ENCODE measurements around the gene RPL29. TPM values are rescaled to one million over a fixed set of nuclear protein-coding genes. Genes with fewer than 3 reads are reported as not detected.

RPL29 gene
- total RNA-seq, 1 donor from 2014 or later: 957 TPM

DNA sequence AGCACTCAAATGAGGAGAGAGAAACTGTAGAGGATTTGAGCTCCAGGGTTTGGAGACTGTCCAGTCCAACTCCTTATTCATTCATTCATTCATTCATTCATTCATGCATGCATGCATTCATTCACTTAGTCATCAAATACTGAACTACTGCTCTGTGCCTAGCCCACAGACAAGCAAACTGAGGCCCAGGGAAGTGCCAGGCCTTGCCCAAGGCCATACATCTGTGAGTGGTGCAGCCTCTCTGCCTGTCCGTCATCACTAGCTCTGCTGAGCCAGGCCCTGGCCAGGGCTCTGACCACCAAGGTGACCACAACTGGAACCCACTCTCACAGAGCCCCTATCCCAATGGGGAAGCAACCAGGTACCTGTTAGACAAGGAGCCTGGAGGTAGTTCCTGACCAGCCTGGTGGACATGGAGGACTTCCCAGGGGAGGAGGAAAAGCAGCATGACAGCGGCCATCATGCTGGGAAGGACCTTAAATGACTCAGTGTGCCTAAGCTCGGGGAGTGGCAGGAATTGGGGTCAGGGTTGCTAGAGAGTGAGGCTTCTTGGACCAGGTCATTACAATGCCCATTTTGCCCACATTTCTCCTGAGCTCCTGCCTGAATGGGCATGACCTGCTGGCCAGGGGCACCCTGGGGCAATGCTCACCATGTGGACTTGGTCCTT lies 27.5 kb upstream of the RPL29 start:
- Mint-ChIP-seq H3K27me3 (ENCODE audit: unreplicated experiment) (no peaks in the 10 kb centered on the region), H3K4me3 (ENCODE audit: unreplicated experiment) (no peak overlapping the region), H3K4me1 (ENCODE audit: unreplicated experiment) (peaks cover 52% of the 10 kb centered on the region), H3K9me3 (ENCODE audit: unreplicated experiment) (no peaks in the 10 kb centered on the region), H3K27ac (ENCODE audit: unreplicated experiment) (peak overlapping the region; percentile 56), H3K36me3 (ENCODE audit: unreplicated experiment) (no peaks in the 10 kb centered on the region)
- DNase-seq (ENCODE audit: extremely low spot score, unreplicated experiment): no peak
- TF ChIP-seq, protein P1, sequence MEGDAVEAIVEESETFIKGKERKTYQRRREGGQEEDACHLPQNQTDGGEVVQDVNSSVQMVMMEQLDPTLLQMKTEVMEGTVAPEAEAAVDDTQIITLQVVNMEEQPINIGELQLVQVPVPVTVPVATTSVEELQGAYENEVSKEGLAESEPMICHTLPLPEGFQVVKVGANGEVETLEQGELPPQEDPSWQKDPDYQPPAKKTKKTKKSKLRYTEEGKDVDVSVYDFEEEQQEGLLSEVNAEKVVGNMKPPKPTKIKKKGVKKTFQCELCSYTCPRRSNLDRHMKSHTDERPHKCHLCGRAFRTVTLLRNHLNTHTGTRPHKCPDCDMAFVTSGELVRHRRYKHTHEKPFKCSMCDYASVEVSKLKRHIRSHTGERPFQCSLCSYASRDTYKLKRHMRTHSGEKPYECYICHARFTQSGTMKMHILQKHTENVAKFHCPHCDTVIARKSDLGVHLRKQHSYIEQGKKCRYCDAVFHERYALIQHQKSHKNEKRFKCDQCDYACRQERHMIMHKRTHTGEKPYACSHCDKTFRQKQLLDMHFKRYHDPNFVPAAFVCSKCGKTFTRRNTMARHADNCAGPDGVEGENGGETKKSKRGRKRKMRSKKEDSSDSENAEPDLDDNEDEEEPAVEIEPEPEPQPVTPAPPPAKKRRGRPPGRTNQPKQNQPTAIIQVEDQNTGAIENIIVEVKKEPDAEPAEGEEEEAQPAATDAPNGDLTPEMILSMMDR (IDR thresholded peaks at IDR 0.05): no peak

DNA sequence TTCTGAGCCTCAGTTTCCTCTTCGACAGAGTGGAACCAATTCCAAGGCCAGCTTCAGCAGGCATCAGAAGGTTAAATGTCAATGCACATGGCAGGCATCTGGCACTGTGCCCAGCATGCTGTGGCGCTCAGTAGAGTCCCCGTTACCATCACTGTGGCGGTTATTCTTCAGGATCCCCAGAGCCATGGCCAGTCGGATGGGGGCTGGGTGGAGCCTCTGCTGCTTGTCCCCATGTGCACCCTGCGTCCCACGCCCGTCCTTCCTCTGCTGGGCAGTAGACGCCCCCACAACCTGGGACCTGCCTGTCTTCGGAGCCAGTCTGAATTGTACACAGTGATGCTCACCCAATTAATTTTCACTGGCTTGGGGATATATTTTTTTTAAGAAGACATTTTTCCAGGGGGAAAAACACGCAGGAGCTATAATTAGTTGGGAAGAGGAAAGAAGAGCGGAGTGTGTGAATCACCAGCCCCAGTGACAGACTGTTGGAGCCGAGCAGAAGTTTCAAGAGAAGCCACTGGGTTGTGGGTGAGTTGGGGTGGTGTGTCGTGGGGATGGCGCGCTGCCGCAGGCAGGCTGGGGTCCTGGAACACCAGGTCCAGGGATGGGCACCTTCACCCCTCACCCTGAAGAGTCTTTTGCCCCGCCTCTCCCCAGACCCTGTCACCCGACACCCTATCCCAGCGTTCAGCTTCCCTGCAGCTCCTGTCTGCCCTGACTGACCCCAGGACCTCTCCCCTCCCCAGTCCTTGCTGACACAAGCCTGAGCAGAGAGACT lies 26.8 kb upstream of the RPL29 start:
- DNase-seq (ENCODE audit: extremely low spot score, unreplicated experiment): no peak
- Mint-ChIP-seq H3K9me3 (ENCODE audit: unreplicated experiment) (no peaks in the 10 kb centered on the region), H3K36me3 (ENCODE audit: unreplicated experiment) (no peaks in the 10 kb centered on the region), H3K27ac (ENCODE audit: unreplicated experiment) (peak overlapping the region; percentile 67), H3K4me1 (ENCODE audit: unreplicated experiment) (peaks cover 52% of the 10 kb centered on the region), H3K27me3 (ENCODE audit: unreplicated experiment) (no peaks in the 10 kb centered on the region), H3K4me3 (ENCODE audit: unreplicated experiment) (no peak overlapping the region)
- TF ChIP-seq, protein P1 (IDR thresholded peaks at IDR 0.05): no peak

DNA sequence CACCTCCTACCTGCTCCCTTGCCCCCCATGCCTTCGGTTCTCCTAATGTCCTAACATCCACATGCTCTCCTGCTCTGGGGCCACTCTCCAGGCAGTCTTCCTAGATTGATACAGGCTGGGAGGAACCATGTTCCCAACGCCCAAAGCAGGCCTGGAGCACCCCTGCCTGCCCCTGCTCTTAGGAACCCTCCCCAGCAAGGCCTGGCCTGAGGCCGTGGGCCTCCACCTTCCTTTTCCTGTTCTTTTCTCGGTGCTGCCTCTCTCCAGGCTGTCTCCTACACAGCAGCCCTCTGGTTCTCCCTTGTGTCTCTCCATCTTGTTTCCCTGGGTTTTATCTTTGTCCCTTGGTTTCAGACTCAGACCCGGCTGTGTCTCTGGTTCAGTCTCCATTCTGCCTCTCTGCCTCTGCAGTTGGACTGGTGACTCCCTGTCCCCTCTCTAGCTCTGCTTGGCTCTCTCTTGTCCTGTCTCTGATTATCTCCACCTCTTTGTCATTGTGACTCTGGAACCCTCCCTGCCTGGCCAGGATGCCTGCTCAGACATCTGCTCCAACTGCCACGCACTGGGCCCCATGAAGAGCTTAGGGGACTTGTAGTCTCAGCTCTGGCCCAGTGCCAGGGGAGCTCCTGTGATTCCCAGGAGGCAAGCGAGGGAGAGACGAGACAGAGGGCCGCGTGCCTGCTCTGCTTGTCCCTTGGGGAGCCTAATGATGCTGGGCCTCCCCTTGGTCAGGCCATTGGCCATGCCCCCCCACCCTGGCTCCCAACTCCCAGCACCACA lies 26.0 kb upstream of the RPL29 start:
- TF ChIP-seq, protein P1 (IDR thresholded peaks at IDR 0.05): no peak
- no peaks in the 10 kb centered on the region for H3K36me3 Mint-ChIP-seq (ENCODE audit: unreplicated experiment)
- H3K27me3 Mint-ChIP-seq (ENCODE audit: unreplicated experiment): no peaks in the 10 kb centered on the region
- DNase-seq (ENCODE audit: extremely low spot score, unreplicated experiment): no peak
- H3K4me1 Mint-ChIP-seq (ENCODE audit: unreplicated experiment): peaks cover 52% of the 10 kb centered on the region
- H3K9me3 Mint-ChIP-seq (ENCODE audit: unreplicated experiment): no peaks in the 10 kb centered on the region
- peak overlapping the region; percentile 50 for H3K27ac Mint-ChIP-seq (ENCODE audit: unreplicated experiment)
- no peak overlapping the region for H3K4me3 Mint-ChIP-seq (ENCODE audit: unreplicated experiment)

DNA sequence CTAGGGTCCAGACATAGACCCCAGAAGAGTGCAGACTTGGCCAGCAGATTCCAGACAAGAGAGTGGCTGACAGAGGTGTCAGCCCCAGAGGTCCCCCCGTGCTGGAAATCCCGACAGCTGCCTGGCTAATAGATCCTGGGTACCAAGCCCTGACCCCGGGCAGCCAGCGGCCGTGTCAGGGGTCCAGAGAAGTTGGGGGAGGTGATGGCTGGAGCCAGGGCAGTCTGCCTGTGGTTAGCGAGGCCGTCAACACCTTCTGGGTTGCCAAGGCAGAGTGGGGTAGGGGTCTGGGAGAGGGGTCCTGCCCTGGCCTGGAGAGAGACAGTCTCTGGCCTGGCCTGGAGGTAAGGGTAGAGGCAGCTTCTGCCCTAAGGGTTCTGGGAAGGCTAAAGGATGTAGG lies 25.1 kb upstream of the RPL29 start:
- Mint-ChIP-seq H3K9me3 (ENCODE audit: unreplicated experiment) (no peaks in the 10 kb centered on the region), H3K27ac (ENCODE audit: unreplicated experiment) (no peak overlapping the region), H3K4me1 (ENCODE audit: unreplicated experiment) (peaks cover 46% of the 10 kb centered on the region), H3K36me3 (ENCODE audit: unreplicated experiment) (no peaks in the 10 kb centered on the region), H3K4me3 (ENCODE audit: unreplicated experiment) (no peak overlapping the region), H3K27me3 (ENCODE audit: unreplicated experiment) (no peaks in the 10 kb centered on the region)
- TF ChIP-seq, protein P1 (IDR thresholded peaks at IDR 0.05): no peak
- no peak for DNase-seq (ENCODE audit: extremely low spot score, unreplicated experiment)

Measured in osteocyte (in vitro differentiated cells).